PC-3 (cell line): ENCODE measurements around the gene MED8. TPM values are rescaled to one million over a fixed set of nuclear protein-coding genes. Genes with fewer than 3 reads are reported as not detected.

Experiments used
- ATAC-seq: fragments of 200-7000 bp; cut with Tn5 transposase; 2 replicates; pipeline ENCODE4 v1.9.1; 2020; ENCODE audit warnings: mild to moderate bottlenecking, moderate library complexity
- BruUV-seq: library from RNA; stranded (reverse); fragments of 400-500 nt; replicated peaks from 2 replicates; lab custom pipeline; 2021; lab: Mats Ljungman, UMichigan
- CTCF ChIA-PET: fragments of 300-600 bp; sonication (Branson Sonifier 250); formaldehyde crosslinking; loops from one replicate; lab custom pipeline; 2022; ENCODE audit warnings: antibody characterized with exemption; lab: Charles Lee
- POLR2A ChIA-PET: fragments of 300-600 bp; sonication (Branson Sonifier 250); formaldehyde crosslinking; loops from one replicate; lab custom pipeline; 2022; ENCODE audit warnings: antibody characterized with exemption; ENCODE audit not compliant: unreplicated experiment; lab: Charles Lee
- DNase-seq: peaks from one replicate; pipeline ENCODE4 v3.0.0-alpha.2; 2015
- H2AFZ ChIP-seq: fragments of 300-600 bp; sonication (generic); 2 replicates; pipeline ENCODE4 v1.6.0; 2016; ENCODE audit warnings: antibody characterized with exemption, low read length
- H3F3A ChIP-seq: fragments of 300-600 bp; sonication (generic); one replicate; pipeline ENCODE4 v1.6.0; 2017; ENCODE audit warnings: antibody characterized with exemption, low read length, control low read depth, mild to moderate bottlenecking; ENCODE audit not compliant: unreplicated experiment
- H3K27ac ChIP-seq: fragments of 300-600 bp; sonication (generic); 2 replicates; pipeline ENCODE4 v1.5.1; 2016; ENCODE audit warnings: mild to moderate bottlenecking, low read length
- H3K27me3 ChIP-seq: fragments of 300-600 bp; sonication (generic); 2 replicates; pipeline ENCODE4 v1.6.1; 2016; ENCODE audit warnings: low read length, mixed read lengths
- H3K36me3 ChIP-seq: fragments of 300-600 bp; sonication (generic); 2 replicates; pipeline ENCODE4 v1.6.1; 2016; ENCODE audit warnings: low read depth, mixed run types, low read length, mixed read lengths
- H3K4me1 ChIP-seq: fragments of 300-600 bp; sonication (generic); 2 replicates; pipeline ENCODE4 v1.5.1; 2016; ENCODE audit warnings: low read length; ENCODE audit not compliant: insufficient read depth
- H3K4me2 ChIP-seq: fragments of 300-600 bp; sonication (generic); 2 replicates; pipeline ENCODE4 v1.6.0; 2016; ENCODE audit warnings: low read length
- H3K4me3 ChIP-seq: fragments of 300-600 bp; sonication (generic); 2 replicates; pipeline ENCODE4 v1.5.1; 2016; ENCODE audit warnings: mild to moderate bottlenecking, low read length, mixed read lengths
- H3K79me2 ChIP-seq: fragments of 300-600 bp; sonication (generic); 2 replicates; pipeline ENCODE4 v1.6.1; 2017; ENCODE audit warnings: low read length, mixed read lengths
- H3K9ac ChIP-seq: fragments of 300-600 bp; sonication (generic); 2 replicates; pipeline ENCODE4 v1.6.0; 2016; ENCODE audit warnings: mild to moderate bottlenecking, low read length
- H3K9me2 ChIP-seq: fragments of 300-600 bp; sonication (generic); replicated peaks from 2 replicates; pipeline ENCODE4 v1.6.1; 2016; ENCODE audit warnings: mixed run types, low read length, mixed read lengths
- H3K9me3 ChIP-seq: fragments of 300-600 bp; sonication (generic); 2 replicates; pipeline ENCODE4 v1.6.1; 2016; ENCODE audit warnings: low read length, mixed read lengths
- H4K20me1 ChIP-seq: fragments of 300-600 bp; sonication (generic); 2 replicates; pipeline ENCODE4 v1.6.1; 2016; ENCODE audit warnings: low read length, mixed read lengths
- EZH2 ChIP-seq: fragments of 300-600 bp; sonication (generic); IDR thresholded peaks from one replicate; pipeline ENCODE4 v1.6.1; 2017; ENCODE audit warnings: antibody characterized with exemption, mild to moderate bottlenecking, low read length; ENCODE audit not compliant: unreplicated experiment
- EZH2phosphoT487 ChIP-seq: fragments of 300-600 bp; sonication (generic); IDR thresholded peaks from 2 replicates; pipeline ENCODE4 v1.6.1; 2018; ENCODE audit warnings: mild to moderate bottlenecking, antibody characterized with exemption, low read length, borderline replicate concordance
- intact Hi-C: fragments of 100-400 bp; cut with micrococcal nuclease; formaldehyde crosslinking; loops from 2 replicates; pipeline ENCODE4 v1.9.0; 2023
- total RNA-seq: library from RNA; depleted of rRNA; stranded (reverse); fragments of >200 nt; gene quantifications from 2 replicates; pipeline ENCODE4 v1.2.3, GENCODE V29; 2014
- TF ChIP-seq, protein P1 (sequence below): fragments of 300-600 bp; sonication (generic); conservative IDR thresholded peaks from 2 replicates; pipeline ENCODE4 v1.5.1; 2017; ENCODE audit warnings: antibody characterized with exemption, low read depth, mild to moderate bottlenecking, low read length

The MED8 gene
- total RNA-seq, 1 experiment from 2014 or later: 41.8 TPM

DNA sequence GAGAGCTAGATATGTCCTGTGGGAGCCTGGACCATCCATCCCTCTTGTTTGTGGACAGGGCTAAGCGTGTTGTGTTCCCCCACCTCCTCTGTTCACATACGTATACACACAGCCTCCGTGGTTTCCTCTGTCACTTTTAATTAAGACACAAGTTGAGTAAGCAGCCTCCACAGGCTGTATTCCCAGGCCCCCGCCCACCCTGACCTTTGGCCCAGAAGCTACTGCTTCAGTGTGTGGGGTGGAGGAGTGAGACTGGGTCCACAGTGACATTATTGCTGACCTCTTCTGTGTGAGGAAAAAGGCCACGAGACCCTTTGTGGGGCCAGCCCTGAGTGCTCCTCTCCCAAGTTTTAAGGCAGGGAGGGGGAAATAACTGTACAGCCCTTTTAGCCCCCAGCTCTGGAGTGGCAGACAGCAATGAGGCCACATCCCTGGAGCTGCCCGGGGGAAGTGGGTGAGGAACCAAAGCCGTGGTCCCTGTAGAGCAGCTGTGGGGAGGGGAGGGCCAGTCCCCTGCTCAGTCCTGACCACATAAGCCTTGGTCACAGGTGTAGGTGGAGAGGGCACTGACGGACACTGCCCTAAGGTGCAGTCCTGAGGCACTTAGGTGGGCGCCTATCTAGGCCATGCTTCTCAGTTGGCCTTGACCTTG lies 26.2 kb downstream of the MED8 start:
- peaks cover 43% of the 10 kb centered on the region for H3K4me1 ChIP-seq
- H3K36me3 ChIP-seq: peaks cover 51% of the 10 kb centered on the region
- no peak for ATAC-seq
- H3K4me3 ChIP-seq: no peak overlapping the region
- peaks cover 11% of the 10 kb centered on the region for H3F3A ChIP-seq
- H3K27ac ChIP-seq: no peak overlapping the region
- CTCF ChIA-PET: no interaction called here
- TF ChIP-seq EZH2 (no peak), EZH2phosphoT487 (no peak)
- TF ChIP-seq, protein P1, sequence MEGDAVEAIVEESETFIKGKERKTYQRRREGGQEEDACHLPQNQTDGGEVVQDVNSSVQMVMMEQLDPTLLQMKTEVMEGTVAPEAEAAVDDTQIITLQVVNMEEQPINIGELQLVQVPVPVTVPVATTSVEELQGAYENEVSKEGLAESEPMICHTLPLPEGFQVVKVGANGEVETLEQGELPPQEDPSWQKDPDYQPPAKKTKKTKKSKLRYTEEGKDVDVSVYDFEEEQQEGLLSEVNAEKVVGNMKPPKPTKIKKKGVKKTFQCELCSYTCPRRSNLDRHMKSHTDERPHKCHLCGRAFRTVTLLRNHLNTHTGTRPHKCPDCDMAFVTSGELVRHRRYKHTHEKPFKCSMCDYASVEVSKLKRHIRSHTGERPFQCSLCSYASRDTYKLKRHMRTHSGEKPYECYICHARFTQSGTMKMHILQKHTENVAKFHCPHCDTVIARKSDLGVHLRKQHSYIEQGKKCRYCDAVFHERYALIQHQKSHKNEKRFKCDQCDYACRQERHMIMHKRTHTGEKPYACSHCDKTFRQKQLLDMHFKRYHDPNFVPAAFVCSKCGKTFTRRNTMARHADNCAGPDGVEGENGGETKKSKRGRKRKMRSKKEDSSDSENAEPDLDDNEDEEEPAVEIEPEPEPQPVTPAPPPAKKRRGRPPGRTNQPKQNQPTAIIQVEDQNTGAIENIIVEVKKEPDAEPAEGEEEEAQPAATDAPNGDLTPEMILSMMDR: no peak
- H3K9me2 ChIP-seq: no peaks in the 10 kb centered on the region
- H3K9ac ChIP-seq: no peak overlapping the region
- H3K4me2 ChIP-seq: no peak overlapping the region
- POLR2A ChIA-PET: no interaction called here
- H4K20me1 ChIP-seq: peaks cover 13% of the 10 kb centered on the region
- H3K79me2 ChIP-seq: peaks cover 74% of the 10 kb centered on the region
- no peak overlapping the region for H2AFZ ChIP-seq
- no peaks in the 10 kb centered on the region for H3K9me3 ChIP-seq
- intact Hi-C loops: no loop called here
- BruUV-seq: no TSS peak
- DNase-seq: no peak
- no peaks in the 10 kb centered on the region for H3K27me3 ChIP-seq

DNA sequence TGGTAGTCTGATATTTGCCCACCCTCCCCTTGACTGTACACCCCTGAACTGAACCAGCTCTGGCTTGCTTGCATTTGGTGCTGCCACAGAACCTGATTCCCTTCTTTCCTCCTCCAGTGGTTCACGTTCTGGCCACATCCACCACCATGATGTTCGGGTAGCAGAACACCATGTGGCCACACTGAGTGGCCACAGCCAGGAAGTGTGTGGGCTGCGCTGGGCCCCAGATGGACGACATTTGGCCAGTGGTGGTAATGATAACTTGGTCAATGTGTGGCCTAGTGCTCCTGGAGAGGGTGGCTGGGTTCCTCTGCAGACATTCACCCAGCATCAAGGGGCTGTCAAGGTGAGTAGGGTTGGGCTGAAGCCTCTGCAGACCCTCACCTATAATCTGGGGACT lies 29.0 kb downstream of the MED8 start:
- peaks cover 51% of the 10 kb centered on the region for H3K36me3 ChIP-seq
- H3K9me3 ChIP-seq: no peaks in the 10 kb centered on the region
- H3K79me2 ChIP-seq: peaks cover 58% of the 10 kb centered on the region
- BruUV-seq: no TSS peak
- TF ChIP-seq EZH2phosphoT487 (no peak), EZH2 (no peak)
- TF ChIP-seq, protein P1: no peak
- H3K9ac ChIP-seq: no peak overlapping the region
- peaks cover 13% of the 10 kb centered on the region for H4K20me1 ChIP-seq
- DNase-seq: no peak
- H3K27me3 ChIP-seq: no peaks in the 10 kb centered on the region
- ChIA-PET POLR2A (no interaction called here), CTCF (interaction anchor here (0.7 kb wide), 1 partner anchor 54 kb away, joined by 3 read pairs; no protein-coding TSS in a partner anchor)
- H3K4me3 ChIP-seq: peak overlapping the region; percentile 93
- H3K4me2 ChIP-seq: peak overlapping the region; percentile 83
- peaks cover 35% of the 10 kb centered on the region for H3K4me1 ChIP-seq
- peaks cover 11% of the 10 kb centered on the region for H3F3A ChIP-seq
- intact Hi-C loops: no loop called here
- no peaks in the 10 kb centered on the region for H3K9me2 ChIP-seq
- ATAC-seq: no peak
- no peak overlapping the region for H3K27ac ChIP-seq
- no peak overlapping the region for H2AFZ ChIP-seq

DNA sequence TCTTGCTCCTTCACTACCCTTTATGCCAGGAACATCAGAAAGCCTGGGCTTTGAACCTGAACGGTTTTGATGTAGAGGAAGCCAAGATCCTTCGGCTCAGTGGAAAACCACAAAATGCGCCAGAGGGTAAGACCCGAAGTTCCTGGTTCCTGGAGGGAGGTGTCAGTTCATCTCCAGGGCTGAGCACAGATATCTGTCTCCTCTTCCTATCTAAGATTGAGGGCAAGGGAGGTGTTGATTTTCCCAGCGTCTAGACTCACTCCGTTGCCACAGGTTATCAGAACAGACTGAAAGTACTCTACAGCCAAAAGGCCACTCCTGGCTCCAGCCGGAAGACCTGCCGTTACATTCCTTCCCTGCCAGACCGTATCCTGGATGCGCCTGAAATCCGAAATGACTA lies 29.9 kb downstream of the MED8 start:
- peak overlapping the region; percentile 83 for H3K4me2 ChIP-seq
- H3F3A ChIP-seq: peaks cover 11% of the 10 kb centered on the region
- no peak overlapping the region for H2AFZ ChIP-seq
- ChIA-PET POLR2A (no interaction called here), CTCF (interaction anchor here (0.7 to 2.0 kb wide), 2 partner anchors 55 to 74 kb away, joined by 3 to 14 read pairs; partner anchors contain the start of gene C1orf210)
- peak overlapping the region; percentile 92 for H3K9ac ChIP-seq
- peaks cover 45% of the 10 kb centered on the region for H3K36me3 ChIP-seq
- intact Hi-C loops: no loop called here
- no peaks in the 10 kb centered on the region for H3K9me2 ChIP-seq
- H4K20me1 ChIP-seq: peaks cover 13% of the 10 kb centered on the region
- peak overlapping the region; percentile 93 for H3K4me3 ChIP-seq
- no peak for DNase-seq
- no peak for TF ChIP-seq EZH2phosphoT487
- TF ChIP-seq EZH2: no peak
- TF ChIP-seq, protein P1: no peak
- peaks cover 49% of the 10 kb centered on the region for H3K79me2 ChIP-seq
- BruUV-seq: no TSS peak
- H3K27me3 ChIP-seq: no peaks in the 10 kb centered on the region
- peaks cover 26% of the 10 kb centered on the region for H3K4me1 ChIP-seq
- H3K9me3 ChIP-seq: no peaks in the 10 kb centered on the region
- no peak; the same call in 1 of the 2 replicates for ATAC-seq
- H3K27ac ChIP-seq: peak overlapping the region; percentile 64
